Left ventricle myocardium inferior (tissue), 1 donor: ENCODE data around the gene SLC29A1. TPM values are rescaled to one million over a fixed set of nuclear protein-coding genes. Genes with fewer than 3 reads are reported as not detected.
A peak's percentile ranks its signal among the peaks of the same experiment; 100 is the strongest.

Experiments used
- DNase-seq: peaks from one replicate; pipeline ENCODE4 v3.0.0-alpha.2; 2020
- H3K27ac ChIP-seq: fragments of 200-600 bp; replicated peaks from 2 replicates; pipeline ENCODE4 v1.8.0; 2021
- H3K27me3 ChIP-seq: fragments of 200-600 bp; 2 replicates; pipeline ENCODE4 v1.8.0; 2021; ENCODE audit warnings: low read depth
- H3K36me3 ChIP-seq: fragments of 200-600 bp; 2 replicates; pipeline ENCODE4 v1.8.0; 2021
- H3K4me1 ChIP-seq: fragments of 200-600 bp; 2 replicates; pipeline ENCODE4 v1.8.0; 2021
- H3K4me3 ChIP-seq: fragments of 200-600 bp; 2 replicates; pipeline ENCODE4 v1.8.0; 2021; ENCODE audit warnings: mild to moderate bottlenecking, moderate library complexity
- H3K9me3 ChIP-seq: fragments of 200-600 bp; replicated peaks from 2 replicates; pipeline ENCODE4 v1.8.0; 2021
- CTCF ChIP-seq: fragments of 200-600 bp; IDR thresholded peaks from 2 replicates; pipeline ENCODE4 v1.8.0; 2021; ENCODE audit warnings: antibody characterized with exemption, mild to moderate bottlenecking, borderline replicate concordance
- intact Hi-C: fragments of 100-400 bp; cut with micrococcal nuclease; formaldehyde crosslinking; loops from one replicate; pipeline ENCODE4 v1.11.0; 2022
- total RNA-seq: library from RNA; stranded (reverse); fragmentation: NEBNext Ultra II Directional; extraction: Animal tissue kit (Norgen Biotek cat#: 25700); gene quantifications from one replicate; pipeline ENCODE4 v1.2.1, GENCODE V29; 2021
- donor health status: DM: no; HTN: yes; CAD: no; lungs with severe emphysema.

The SLC29A1 gene
- total RNA-seq, 1 donor from 2014 or later: 154 TPM

- peaks cover 62% of the 10 kb centered on the region for H3K4me1 ChIP-seq
- peak overlapping the region; percentile 78 for H3K4me3 ChIP-seq
- peak overlapping the region; percentile 98 for H3K27ac ChIP-seq
- no peaks in the 10 kb centered on the region for H3K9me3 ChIP-seq
- peak; percentile 89 for DNase-seq
- H3K27me3 ChIP-seq: no peaks in the 10 kb centered on the region
- intact Hi-C loops: no loop called here
- H3K36me3 ChIP-seq: peaks cover 12% of the 10 kb centered on the region
- TF ChIP-seq CTCF: no peak
These were observed 13.8 kb downstream of the SLC29A1 start for GRCh38 chr6:44237021-44237812.

- no peaks in the 10 kb centered on the region for H3K27me3 ChIP-seq
- peak overlapping the region; percentile 98 for H3K27ac ChIP-seq
- TF ChIP-seq CTCF: peak; percentile 97
- H3K9me3 ChIP-seq: no peaks in the 10 kb centered on the region
- intact Hi-C loops: loop anchor here (2.0 kb wide), 1 partner anchor 65 kb away; no protein-coding TSS in a partner anchor
- H3K4me3 ChIP-seq: peak overlapping the region; percentile 78
- DNase-seq: peak; percentile 81
- peaks cover 55% of the 10 kb centered on the region for H3K4me1 ChIP-seq
- peaks cover 5% of the 10 kb centered on the region for H3K36me3 ChIP-seq
These were observed 14.5 kb downstream of the SLC29A1 start for GRCh38 chr6:44237813-44238433.

- no peak for DNase-seq
- H3K9me3 ChIP-seq: no peaks in the 10 kb centered on the region
- no peak overlapping the region for H3K4me3 ChIP-seq
- intact Hi-C loops: loop anchor here (2.0 kb wide), 1 partner anchor 66 kb away; no protein-coding TSS in a partner anchor
- H3K27ac ChIP-seq: peak overlapping the region; percentile 98
- no peaks in the 10 kb centered on the region for H3K27me3 ChIP-seq
- TF ChIP-seq CTCF: no peak
- peaks cover 46% of the 10 kb centered on the region for H3K4me1 ChIP-seq
- H3K36me3 ChIP-seq: no peaks in the 10 kb centered on the region
These were observed 15.4 kb downstream of the SLC29A1 start for GRCh38 chr6:44238687-44239350.

- no peak for TF ChIP-seq CTCF
- H3K4me3 ChIP-seq: no peak overlapping the region
- peaks cover 33% of the 10 kb centered on the region for H3K4me1 ChIP-seq
- peaks cover 4% of the 10 kb centered on the region for H3K36me3 ChIP-seq
- no peak for DNase-seq
- no peaks in the 10 kb centered on the region for H3K9me3 ChIP-seq
- no peaks in the 10 kb centered on the region for H3K27me3 ChIP-seq
- intact Hi-C loops: no loop called here
- H3K27ac ChIP-seq: no peak overlapping the region
These were observed 19.9 kb downstream of the SLC29A1 start for GRCh38 chr6:44243345-44243744.

- Histone ChIP-seq H3K36me3 (peaks cover 25% of the 10 kb centered on the region), H3K27me3 (no peaks in the 10 kb centered on the region), H3K4me3 (peak overlapping the region; percentile 96), H3K27ac (peak overlapping the region; percentile 99), H3K9me3 (no peaks in the 10 kb centered on the region), H3K4me1 (peaks cover 50% of the 10 kb centered on the region)
- intact Hi-C loops: no loop called here
- TF ChIP-seq CTCF: no peak
- DNase-seq: no peak
These were observed 22.1 kb downstream of the SLC29A1 start for GRCh38 chr6:44245391-44245911.
